D721Med (cell line): Measurements from ENCODE around the gene CTBP2.

Experiments
- DNase-seq: peaks from one replicate; pipeline ENCODE4 v3.0.0; 2011; ENCODE audit warnings: low spot score; ENCODE audit not compliant: insufficient read length
- FAIRE-seq: peaks from 2 replicates; lab custom pipeline; 2011; peaks lifted over from hg19 to GRCh38; lab: Jason Lieb, UNC
- CTCF ChIP-seq: IDR thresholded peaks from 2 replicates; pipeline ENCODE4 v1.5.1; 2012; ENCODE audit warnings: mild to moderate bottlenecking, control low read depth; ENCODE audit not compliant: insufficient read depth; ENCODE audit errors: missing control alignments

The CTBP2 gene

GRCh38 chr10:124972637-124973036, 187.7 kb downstream of the CTBP2 start:
- FAIRE-seq = no peak
- no peak for DNase-seq
- TF ChIP-seq CTCF = no peak

- FAIRE-seq = no peak
- no peak for DNase-seq
- no peak for TF ChIP-seq CTCF
These were observed 189.1 kb downstream of the CTBP2 start for GRCh38 chr10:124971276-124971675.

GRCh38 chr10:124967255-124967654, 193.1 kb downstream of the CTBP2 start:
- DNase-seq (no peak), FAIRE-seq (no peak)
- TF ChIP-seq CTCF = no peak

- no peak for DNase-seq
- no peak for FAIRE-seq
- TF ChIP-seq CTCF = no peak
These were observed 194.4 kb downstream of the CTBP2 start for GRCh38 chr10:124966008-124966407.

- DNase-seq = no peak
- no peak for TF ChIP-seq CTCF
- no peak for FAIRE-seq
These were observed 196.3 kb downstream of the CTBP2 start for GRCh38 chr10:124963866-124964720.

- TF ChIP-seq CTCF = no peak
- FAIRE-seq = no peak
- DNase-seq = no peak
These were observed 197.9 kb downstream of the CTBP2 start for GRCh38 chr10:124962421-124962820.

GRCh38 chr10:124961248-124961570, 199.2 kb downstream of the CTBP2 start:
- no peak for TF ChIP-seq CTCF
- no peak for DNase-seq
- FAIRE-seq = no peak
